Measurements from ENCODE around the gene MRPL47. TPM values are rescaled to one million over a fixed set of nuclear protein-coding genes. Genes with fewer than 3 reads are reported as not detected.

MRPL47 gene
- total and polyA plus RNA-seq, 9 of the 15 experiments (the other 6 are each of a cell fraction or from before 2014, with no cell fraction given): 101 to 437 (median 141) TPM

DNA sequence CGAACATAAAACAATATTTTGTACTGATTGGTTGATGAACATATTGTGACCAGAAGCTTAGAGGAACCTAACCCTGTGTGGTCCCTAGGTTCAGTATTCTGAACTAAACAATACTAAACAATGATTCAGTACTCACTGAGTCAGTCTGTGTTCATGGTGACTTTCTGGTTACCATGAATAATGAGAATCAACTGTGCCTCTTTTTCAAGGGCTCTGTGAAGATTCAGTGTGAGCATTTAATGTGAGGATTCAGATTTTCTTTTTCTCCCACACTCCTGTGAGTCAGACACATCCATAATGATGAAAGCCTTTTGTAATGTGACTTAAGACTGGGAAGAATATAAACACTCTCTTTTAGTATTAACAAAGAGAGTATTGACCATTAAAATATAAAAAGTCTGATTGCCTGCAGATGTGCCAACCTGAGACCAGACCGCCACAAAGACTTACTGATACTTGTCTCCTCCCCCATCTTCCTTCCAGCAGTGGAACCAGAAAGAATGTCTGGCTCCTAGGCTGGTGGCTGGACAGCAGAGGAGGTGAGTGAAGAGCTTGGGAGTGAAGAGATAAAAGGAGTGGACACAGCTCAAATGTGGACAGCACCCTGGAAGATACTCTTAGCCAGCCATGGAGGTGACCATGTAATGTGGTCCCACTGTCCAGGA lies 59.3 kb downstream of the MRPL47 start:
- Histone ChIP-seq H3K27me3 (ENCODE audit: control insufficient read depth in 2 of 2, insufficient read depth in 2 of 2, low read length in 2 of 2) (no peaks in the 10 kb centered on the region), H3K9me1 (ENCODE audit: control insufficient read depth, insufficient read depth, low read length) (no peaks in the 10 kb centered on the region), H4K20me1 (replicated peaks; ENCODE audit: control insufficient read depth, insufficient read depth, low read length) (no peaks in the 10 kb centered on the region), H3K4me3 (no peak overlapping the region), H3K9me3 (replicated peaks; ENCODE audit: control insufficient read depth, insufficient read depth, low read depth, low read length) (no peaks in the 10 kb centered on the region), H3K79me2 (ENCODE audit: control insufficient read depth, insufficient read depth, low read length) (no peaks in the 10 kb centered on the region), H3K4me2 (ENCODE audit: insufficient read depth, low read length) (no peak overlapping the region), H2AFZ (ENCODE audit: low read depth, low read length) (no peak overlapping the region), H3K36me3 (ENCODE audit: control insufficient read depth, insufficient read depth, low read length) (no peaks in the 10 kb centered on the region), H3K9ac (ENCODE audit: insufficient read depth in 1 of 2, low read depth in 2 of 2, low read length in 2 of 2) (no peak overlapping the region), H3K27ac (ENCODE audit: extremely low read depth, low read depth, low read length) (no peak overlapping the region), H3K4me1 (replicated peaks in 1 of 2; ENCODE audit: control insufficient read depth in 2 of 2, insufficient read depth in 2 of 2, low read length in 2 of 2) (peaks cover 0 to 3% of the 10 kb centered on the region in 2 experiments; a peak in 2 of 5 replicates)
- intact Hi-C loops (cut with micrococcal nuclease): no loop called here
- DNase-seq (ENCODE audit: extremely low read depth in 1 of 4, low spot score in 3 of 4) (no peak), FAIRE-seq (no peak), ATAC-seq (peak; percentile 53; the same call in 2 of the 3 replicates)
- WGBS (ENCODE audit: insufficient coverage, low coverage, missing lambda C conversion rate): 21% methylated on average over 2 of the region's 2 CpGs
- TF ChIP-seq, protein P1, sequence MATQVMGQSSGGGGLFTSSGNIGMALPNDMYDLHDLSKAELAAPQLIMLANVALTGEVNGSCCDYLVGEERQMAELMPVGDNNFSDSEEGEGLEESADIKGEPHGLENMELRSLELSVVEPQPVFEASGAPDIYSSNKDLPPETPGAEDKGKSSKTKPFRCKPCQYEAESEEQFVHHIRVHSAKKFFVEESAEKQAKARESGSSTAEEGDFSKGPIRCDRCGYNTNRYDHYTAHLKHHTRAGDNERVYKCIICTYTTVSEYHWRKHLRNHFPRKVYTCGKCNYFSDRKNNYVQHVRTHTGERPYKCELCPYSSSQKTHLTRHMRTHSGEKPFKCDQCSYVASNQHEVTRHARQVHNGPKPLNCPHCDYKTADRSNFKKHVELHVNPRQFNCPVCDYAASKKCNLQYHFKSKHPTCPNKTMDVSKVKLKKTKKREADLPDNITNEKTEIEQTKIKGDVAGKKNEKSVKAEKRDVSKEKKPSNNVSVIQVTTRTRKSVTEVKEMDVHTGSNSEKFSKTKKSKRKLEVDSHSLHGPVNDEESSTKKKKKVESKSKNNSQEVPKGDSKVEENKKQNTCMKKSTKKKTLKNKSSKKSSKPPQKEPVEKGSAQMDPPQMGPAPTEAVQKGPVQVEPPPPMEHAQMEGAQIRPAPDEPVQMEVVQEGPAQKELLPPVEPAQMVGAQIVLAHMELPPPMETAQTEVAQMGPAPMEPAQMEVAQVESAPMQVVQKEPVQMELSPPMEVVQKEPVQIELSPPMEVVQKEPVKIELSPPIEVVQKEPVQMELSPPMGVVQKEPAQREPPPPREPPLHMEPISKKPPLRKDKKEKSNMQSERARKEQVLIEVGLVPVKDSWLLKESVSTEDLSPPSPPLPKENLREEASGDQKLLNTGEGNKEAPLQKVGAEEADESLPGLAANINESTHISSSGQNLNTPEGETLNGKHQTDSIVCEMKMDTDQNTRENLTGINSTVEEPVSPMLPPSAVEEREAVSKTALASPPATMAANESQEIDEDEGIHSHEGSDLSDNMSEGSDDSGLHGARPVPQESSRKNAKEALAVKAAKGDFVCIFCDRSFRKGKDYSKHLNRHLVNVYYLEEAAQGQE (IDR thresholded peaks at IDR 0.05; ENCODE audit: borderline replicate concordance): 0 out of 2 replicates have a peak, but pooled peaks have one; percentile 4
- TF ChIP-seq, protein P1 (CRISPR knock-in tag; IDR thresholded peaks at IDR 0.05; ENCODE audit: low read depth): no peak
- no peak for TF ChIP-seq POLR2H (tag; IDR thresholded peaks at IDR 0.05; ENCODE audit: low read depth)
- no peak for TF ChIP-seq CEBPG (CRISPR knock-in tag; IDR thresholded peaks at IDR 0.05)
- peak in 1 of 2 experiments; percentile 42; a peak in 1 of 4 replicates for TF ChIP-seq CEBPG (tag; conservative IDR thresholded peaks at IDR 0.05 in 1 of 2, IDR thresholded peaks at IDR 0.05 in 1 of 2)
- POLR2A ChIA-PET: interaction anchor here (0.6 kb wide), 1 partner anchor 108 kb away, joined by 4 read pairs; the partner anchor contains the start of gene USP13
- CTCF ChIA-PET (ENCODE audit: low intra/inter-chr PET ratio): no interaction called here
- in situ Hi-C loops (cut with MboI): no loop called here
- BruUV-seq (replicated peaks): no TSS peak
